DMS79 treated with DMSO at 0.1 percent for 48 hours (cell line): ENCODE measurements around the gene CNTNAP2.
"Not testable (repeated sequence)": the region's sequence is repeated elsewhere in the genome, so short reads cannot be mapped to it uniquely, and the experiment has no call there.

Source experiments
- DNase-seq: peaks from one replicate; lab custom pipeline; 2025; lab: John Stamatoyannopoulos, UW

CNTNAP2 gene

DNA sequence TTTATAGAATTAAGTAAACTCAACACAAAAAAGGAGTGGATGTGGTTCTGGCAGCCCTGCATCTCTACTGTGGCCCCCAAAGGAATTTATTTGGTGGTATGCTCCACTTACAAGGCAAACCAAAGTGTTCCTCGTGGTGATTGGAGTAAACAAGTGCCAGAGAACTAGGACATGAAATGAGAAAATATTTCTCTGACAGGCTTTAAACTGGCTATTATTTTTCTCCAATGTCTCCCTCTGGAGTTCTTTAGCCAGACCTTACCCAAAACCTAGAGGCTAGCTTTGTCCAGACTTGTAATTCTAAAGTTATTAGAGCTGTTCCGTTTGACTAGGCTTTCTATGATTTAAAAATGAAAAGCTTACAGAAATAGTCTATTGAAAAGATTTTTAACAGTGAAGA is 990.1 kb downstream of the CNTNAP2 start:
- no peak for DNase-seq

DNA sequence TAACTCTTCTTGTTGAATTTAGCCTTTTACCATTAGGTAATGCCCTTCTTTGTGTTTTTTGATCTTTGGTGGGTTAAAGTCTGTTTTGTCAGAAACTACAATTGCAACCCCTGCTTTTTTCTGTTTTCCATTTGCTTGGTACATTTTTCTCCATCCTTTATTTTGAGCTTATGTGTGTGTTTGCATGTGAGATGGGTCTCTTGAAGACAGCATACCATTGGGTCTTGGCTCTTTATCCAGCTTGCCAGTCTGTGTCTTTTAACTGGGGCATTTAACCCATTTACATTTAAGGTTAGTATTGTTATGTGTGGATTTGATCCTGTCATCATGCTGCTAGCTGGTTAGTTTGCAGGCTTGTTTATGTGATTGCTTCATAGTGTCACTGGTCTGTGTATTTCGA is 997.9 kb downstream of the CNTNAP2 start:
- not testable (repeated sequence) for DNase-seq

- DNase-seq, result no peak
Observed at GRCh38 chr7:147136352-147136751, 1019.8 kb downstream of the CNTNAP2 start.

DNA sequence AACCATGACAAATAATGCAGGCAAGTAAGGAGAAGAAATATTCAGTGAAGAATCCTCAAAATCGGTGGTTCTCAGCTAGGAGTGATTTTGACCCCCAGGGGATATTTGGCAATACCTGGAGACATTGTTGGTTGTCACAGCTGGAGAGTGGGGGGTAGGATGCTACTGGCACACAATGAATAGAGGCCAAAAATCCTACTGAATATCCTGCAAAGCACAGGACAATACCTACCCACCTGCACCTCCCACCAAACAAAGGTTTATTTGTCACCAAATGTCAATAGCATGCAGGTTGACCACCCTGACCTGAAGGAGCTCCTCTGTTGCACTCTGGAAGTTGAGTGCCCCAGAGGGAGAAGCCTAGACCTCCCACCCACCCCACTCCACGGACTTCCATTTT is 1028.6 kb downstream of the CNTNAP2 start:
- DNase-seq, result no peak

DNA sequence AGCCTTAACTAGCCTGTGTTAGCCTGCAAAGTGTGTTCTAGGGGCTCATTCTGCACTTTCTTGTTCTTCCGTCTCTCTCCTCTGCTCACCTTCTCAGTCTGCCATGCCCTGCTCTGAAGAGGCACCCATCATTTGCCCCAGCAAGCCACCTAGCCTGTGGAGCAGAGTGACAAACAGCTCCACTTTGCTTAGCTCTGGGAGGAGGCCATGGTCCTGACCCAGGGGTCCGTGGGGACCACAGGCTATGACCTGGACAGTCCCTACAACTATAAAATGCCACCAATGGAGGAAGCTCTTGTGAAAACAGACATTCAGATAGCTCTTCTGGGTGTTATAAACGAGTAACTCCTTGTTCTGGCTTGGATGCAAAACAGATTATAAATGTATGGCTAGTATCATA is 1029.6 kb downstream of the CNTNAP2 start:
- no peak for DNase-seq

DNA sequence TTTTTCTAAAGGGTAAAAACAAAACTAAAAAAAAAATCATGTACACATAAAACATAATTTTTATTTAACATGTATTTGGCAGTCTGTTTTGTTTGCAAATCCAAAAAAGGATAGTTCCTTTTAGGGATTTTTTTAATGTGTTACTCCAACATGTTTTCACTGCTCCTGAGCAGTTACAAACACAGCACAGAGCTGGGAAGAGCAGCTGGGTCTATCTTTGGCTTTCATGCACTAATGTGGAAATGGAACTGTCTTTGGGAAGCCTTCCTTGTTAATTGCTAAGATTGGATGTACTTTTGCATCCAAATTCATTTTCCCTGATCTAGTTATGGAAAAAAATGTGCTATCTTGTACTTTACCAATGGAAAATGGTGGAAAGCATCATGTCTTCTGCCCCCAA is 1035.1 kb downstream of the CNTNAP2 start:
- DNase-seq, result no peak

GRCh38 chr7:147153571-147153970 is 1037.0 kb downstream of the CNTNAP2 start:
- no peak for DNase-seq

- no peak for DNase-seq
Observed at GRCh38 chr7:147161405-147161804, 1044.8 kb downstream of the CNTNAP2 start.

DNA sequence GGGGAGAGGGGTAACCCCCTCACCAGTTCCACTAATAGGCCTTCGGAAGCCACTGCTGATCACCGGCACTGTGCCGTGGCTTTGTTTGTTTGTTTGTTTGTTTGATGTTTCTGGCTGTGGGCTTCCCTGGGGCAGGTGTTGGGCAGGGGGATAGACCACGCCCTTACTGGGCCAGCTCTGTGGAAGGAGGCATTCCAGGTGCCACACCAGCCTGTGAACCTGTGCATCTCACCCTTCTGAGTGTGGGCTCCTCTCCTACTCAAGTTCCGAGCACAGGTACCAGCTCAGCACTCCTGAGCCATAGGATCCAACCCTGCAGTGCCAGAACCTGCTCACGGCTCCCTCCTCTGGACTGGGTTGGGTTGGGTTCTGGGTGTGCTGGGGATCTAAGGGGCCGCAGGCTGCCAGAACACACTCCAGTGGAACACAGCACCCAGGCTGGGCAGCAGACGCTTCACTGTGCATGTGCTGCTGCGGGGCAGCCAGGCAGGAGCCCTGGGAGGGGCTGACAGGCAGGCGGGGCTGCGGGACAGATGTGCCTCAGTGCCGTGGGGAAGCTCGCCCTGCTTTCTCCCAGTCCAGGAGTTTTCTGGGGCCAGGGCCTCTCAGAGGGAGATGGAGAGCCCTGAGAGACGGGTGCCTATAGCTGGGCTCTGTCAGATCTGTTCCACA is 1053.9 kb downstream of the CNTNAP2 start:
- DNase-seq, result no peak

DNA sequence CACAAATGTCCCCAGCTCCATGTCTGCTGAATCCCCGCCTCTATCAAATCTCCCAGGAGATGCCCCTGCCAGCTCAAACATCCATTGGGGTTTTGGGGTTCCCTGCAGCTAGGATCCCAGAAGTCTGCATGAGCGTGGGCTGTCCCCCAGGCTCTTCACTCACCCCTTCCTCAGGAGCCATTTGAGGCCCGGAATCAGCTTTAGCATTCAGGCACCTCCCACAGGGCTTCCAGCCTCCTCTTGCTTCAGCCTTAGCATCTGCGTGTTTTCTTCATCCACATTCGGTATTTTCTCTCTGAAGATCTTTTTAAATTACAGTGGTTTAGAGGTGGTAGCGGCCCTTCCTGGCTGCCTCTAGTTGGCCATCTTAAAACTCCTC is 1054.4 kb downstream of the CNTNAP2 start:
- DNase-seq, result no peak

- DNase-seq, result no peak
Observed at GRCh38 chr7:147173883-147174282, 1057.3 kb downstream of the CNTNAP2 start.

DNA sequence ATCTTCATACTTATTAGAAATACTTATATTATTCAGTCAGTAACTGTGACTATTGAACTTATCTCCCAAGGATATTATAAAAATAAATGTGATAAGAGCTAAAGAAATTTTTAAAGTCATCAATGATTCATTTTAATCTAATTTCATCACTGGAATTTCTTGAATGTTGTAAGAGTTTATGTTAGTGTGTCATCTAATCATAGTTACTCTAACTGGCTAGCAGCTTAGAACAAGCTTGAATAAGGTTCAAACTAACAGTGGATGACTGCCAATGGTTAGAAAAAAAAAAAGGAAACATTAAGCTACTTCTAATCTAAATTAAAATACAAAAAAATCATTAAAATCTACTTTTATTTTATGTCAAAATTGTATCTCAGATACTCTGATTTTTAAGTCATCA is 1066.3 kb downstream of the CNTNAP2 start:
- DNase-seq, result no peak

GRCh38 chr7:147183276-147183675 is 1066.7 kb downstream of the CNTNAP2 start:
- DNase-seq, result no peak

- DNase-seq, result no peak
Observed at GRCh38 chr7:147188467-147188866, 1071.9 kb downstream of the CNTNAP2 start.

DNA sequence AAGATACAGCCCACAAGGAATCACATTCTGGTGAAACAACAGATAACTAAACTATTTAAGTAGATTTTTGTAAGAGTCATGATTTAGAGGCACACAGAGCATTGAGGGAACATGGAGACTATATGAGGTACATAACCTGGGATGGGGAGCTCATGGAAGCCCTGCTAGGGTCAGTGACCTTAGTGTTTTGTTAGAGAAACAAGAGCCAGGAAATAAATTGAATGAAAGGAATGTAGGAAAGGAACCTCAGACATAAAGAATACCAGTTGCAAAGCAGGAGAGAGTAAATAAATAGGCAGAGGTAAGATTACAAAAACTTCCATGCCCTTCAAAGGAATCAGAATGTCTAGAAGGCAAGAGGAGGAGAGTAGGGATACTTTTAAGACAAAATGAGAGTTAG is 1076.9 kb downstream of the CNTNAP2 start:
- DNase-seq, result no peak

- peak; percentile 72 for DNase-seq
Observed at GRCh38 chr7:147196481-147196880, 1079.9 kb downstream of the CNTNAP2 start.

DNA sequence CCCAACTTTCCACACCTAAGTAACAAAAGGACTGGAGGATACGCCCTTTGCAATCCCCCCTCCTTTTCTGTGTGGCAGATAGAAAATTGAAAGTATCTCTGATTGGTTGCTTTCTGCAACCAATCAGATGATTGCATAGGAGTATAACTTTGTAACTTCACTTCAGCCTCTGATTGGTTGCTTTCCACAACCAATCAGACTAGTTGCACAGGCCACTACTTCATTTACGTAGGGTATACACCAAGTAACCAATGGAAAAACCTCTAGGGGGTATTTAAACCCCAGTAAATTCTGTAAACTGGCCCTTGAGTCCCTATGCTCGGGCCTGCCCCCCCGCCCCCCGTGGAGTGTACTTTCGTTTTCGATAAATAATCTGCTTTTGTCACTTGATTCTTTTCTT is 1080.4 kb downstream of the CNTNAP2 start:
- DNase-seq, result no peak

DNA sequence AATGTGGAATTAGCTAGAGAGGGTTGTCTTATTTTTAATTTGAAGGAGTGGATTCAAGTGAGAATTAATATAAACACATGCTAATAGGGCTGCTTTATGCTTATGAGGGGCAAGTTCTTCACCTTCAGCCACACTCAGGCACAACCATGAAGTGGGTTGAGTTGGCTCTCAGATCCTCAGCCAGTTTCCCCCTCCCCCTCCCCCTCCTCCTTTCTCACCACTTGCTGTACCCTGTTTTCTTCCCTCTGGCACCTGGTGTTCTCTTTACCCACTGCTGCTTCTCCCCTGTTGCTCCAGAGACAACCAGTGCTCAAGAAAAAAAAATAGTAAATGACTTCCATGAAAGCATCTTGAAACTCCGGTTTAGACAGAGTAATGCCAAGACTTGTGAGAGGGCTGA is 1083.3 kb downstream of the CNTNAP2 start:
- no peak for DNase-seq

DNA sequence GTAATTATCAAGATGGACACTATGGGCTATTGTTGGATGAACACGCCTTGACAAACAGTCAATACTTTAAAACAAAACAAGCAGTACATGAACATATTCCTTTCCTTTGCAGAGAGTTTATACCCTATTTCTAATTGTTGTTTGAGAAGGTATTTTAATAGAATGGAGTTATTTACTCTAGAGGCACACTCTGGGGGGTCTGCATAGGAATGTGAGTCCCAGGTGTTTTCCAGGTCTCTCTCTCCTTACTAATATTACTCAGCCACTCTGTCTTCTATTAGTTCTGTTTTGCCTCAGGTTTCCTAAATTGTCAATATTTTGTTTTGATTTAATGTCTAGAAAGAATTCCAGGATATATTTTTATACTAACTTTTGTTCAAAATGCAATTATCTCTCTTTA is 1091.4 kb downstream of the CNTNAP2 start:
- DNase-seq, result no peak

GRCh38 chr7:147231275-147231674 is 1114.7 kb downstream of the CNTNAP2 start:
- no peak for DNase-seq

GRCh38 chr7:147235645-147236382 is 1119.2 kb downstream of the CNTNAP2 start:
- DNase-seq, result no peak

DNA sequence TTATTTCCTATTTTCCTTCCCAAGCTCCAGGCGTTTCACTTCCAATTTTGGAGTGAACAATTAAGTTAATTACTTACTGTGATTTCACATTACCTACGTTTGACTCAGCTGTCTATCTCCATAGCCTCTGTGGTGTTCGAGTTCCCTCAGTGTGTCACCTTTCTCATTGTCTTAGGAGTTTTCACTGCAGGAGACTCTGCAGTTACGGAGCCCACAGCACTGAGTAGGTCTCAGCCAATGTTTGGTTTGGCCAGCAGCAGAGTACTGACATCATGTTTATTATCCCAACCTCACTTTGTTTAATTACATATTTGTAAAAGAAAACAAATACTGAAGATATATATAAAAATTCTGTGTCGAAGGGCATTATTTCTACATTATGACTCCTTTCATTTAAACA is 1123.9 kb downstream of the CNTNAP2 start:
- no peak for DNase-seq

DNA sequence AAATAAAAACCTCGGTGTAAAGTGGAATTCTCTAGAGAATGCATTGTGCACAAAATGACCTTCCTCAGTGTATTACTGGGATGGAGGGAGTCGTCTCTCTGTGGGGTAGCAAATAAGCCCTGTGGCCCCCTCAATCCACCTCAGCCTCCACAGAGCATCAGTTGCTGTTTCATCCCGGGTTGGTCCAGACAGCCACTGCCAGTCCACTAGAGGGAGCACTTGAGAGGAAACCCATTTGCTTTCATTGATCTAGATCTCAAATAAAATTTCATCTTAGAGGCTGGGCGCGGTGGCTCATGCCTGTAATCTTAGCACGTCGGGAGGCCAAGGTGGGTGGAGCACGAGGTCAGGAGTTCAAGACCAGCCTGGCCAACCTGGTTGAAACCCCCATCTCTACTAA is 1128.7 kb downstream of the CNTNAP2 start:
- no peak for DNase-seq

GRCh38 chr7:147249956-147250355 is 1133.4 kb downstream of the CNTNAP2 start:
- DNase-seq, result no peak
